Ascending aorta (tissue), 2 donors: ENCODE results near the gene HDGFL2. TPM values are rescaled to one million over a fixed set of nuclear protein-coding genes. Genes with fewer than 3 reads are reported as not detected.
A peak's percentile ranks its signal among the peaks of the same experiment; 100 is the strongest.

ENCODE experiments used
- DNase-seq, 2 donors: peaks; one replicate each; pipeline ENCODE4 v3.0.0-alpha.2; 2019; ENCODE audit warnings: low spot score in 2 of 2
- H3K27ac ChIP-seq, 2 donors: fragments of 200-600 bp; sonication (generic); one replicate each; pipeline ENCODE4 v1.5.1; 2016 to 2017; ENCODE audit warnings: mild to moderate bottlenecking in 1 of 2
- H3K27me3 ChIP-seq: fragments of 200-600 bp; sonication (generic); one replicate; pipeline ENCODE4 v1.5.1; 2017
- H3K36me3 ChIP-seq, 2 donors: fragments of 200-600 bp; sonication (generic); one replicate each; pipeline ENCODE4 v1.5.1; 2016
- H3K4me1 ChIP-seq, 2 donors: fragments of 200-600 bp; sonication (generic); one replicate each; pipeline ENCODE4 v1.5.1; 2016 to 2017; ENCODE audit warnings: mild to moderate bottlenecking in 1 of 2
- H3K4me3 ChIP-seq, 2 donors: fragments of 200-600 bp; sonication (generic); one replicate each; pipeline ENCODE4 v1.5.1; 2016 to 2017; ENCODE audit warnings: mild to moderate bottlenecking in 1 of 2
- H3K9me3 ChIP-seq, 2 donors: fragments of 200-600 bp; sonication (generic); one replicate each; pipeline ENCODE4 v1.5.1; 2016
- intact Hi-C: fragments of 100-400 bp; cut with DNase I; formaldehyde crosslinking; loops from one replicate; pipeline ENCODE4 v1.15.1; 2023
- total RNA-seq: library from RNA; depleted of rRNA; stranded (reverse); fragments of >200 nt; gene quantifications from one replicate; pipeline ENCODE4 v1.1.0, GENCODE V29; 2016
- TF ChIP-seq, protein P1 (sequence below), 3 experiments: fragments of 200-600 bp in 2 of 3; fragments of 450-650 bp in 1 of 3; sonication (generic) in 2 of 3; IDR thresholded peaks; one replicate each; pipeline ENCODE4 v1.5.1; 2016 to 2019; ENCODE audit warnings: antibody characterized with exemption in 3 of 3, mild to moderate bottlenecking in 1 of 3, moderate library complexity in 1 of 3

HDGFL2 gene
- total RNA-seq, 1 donor from 2014 or later, result 15.4 TPM

- no peaks in the 10 kb centered on the region for H3K27me3 ChIP-seq
- intact Hi-C loops, result no loop called here
- H3K36me3 ChIP-seq, result peaks cover 86 to 93% of the 10 kb centered on the region in 2 donors
- no peak for DNase-seq
- H3K4me1 ChIP-seq, result peaks cover 0 to 12% of the 10 kb centered on the region in 2 donors
- H3K27ac ChIP-seq, result peak overlapping the region; percentile 55 to 59
- H3K4me3 ChIP-seq, result no peak overlapping the region
- TF ChIP-seq, protein P1, sequence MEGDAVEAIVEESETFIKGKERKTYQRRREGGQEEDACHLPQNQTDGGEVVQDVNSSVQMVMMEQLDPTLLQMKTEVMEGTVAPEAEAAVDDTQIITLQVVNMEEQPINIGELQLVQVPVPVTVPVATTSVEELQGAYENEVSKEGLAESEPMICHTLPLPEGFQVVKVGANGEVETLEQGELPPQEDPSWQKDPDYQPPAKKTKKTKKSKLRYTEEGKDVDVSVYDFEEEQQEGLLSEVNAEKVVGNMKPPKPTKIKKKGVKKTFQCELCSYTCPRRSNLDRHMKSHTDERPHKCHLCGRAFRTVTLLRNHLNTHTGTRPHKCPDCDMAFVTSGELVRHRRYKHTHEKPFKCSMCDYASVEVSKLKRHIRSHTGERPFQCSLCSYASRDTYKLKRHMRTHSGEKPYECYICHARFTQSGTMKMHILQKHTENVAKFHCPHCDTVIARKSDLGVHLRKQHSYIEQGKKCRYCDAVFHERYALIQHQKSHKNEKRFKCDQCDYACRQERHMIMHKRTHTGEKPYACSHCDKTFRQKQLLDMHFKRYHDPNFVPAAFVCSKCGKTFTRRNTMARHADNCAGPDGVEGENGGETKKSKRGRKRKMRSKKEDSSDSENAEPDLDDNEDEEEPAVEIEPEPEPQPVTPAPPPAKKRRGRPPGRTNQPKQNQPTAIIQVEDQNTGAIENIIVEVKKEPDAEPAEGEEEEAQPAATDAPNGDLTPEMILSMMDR (IDR thresholded peaks at IDR 0.05), result no peak
- no peaks in the 10 kb centered on the region for H3K9me3 ChIP-seq
Observed at GRCh38 chr19:4449639-4450028, 22.5 kb upstream of the HDGFL2 start.

DNA sequence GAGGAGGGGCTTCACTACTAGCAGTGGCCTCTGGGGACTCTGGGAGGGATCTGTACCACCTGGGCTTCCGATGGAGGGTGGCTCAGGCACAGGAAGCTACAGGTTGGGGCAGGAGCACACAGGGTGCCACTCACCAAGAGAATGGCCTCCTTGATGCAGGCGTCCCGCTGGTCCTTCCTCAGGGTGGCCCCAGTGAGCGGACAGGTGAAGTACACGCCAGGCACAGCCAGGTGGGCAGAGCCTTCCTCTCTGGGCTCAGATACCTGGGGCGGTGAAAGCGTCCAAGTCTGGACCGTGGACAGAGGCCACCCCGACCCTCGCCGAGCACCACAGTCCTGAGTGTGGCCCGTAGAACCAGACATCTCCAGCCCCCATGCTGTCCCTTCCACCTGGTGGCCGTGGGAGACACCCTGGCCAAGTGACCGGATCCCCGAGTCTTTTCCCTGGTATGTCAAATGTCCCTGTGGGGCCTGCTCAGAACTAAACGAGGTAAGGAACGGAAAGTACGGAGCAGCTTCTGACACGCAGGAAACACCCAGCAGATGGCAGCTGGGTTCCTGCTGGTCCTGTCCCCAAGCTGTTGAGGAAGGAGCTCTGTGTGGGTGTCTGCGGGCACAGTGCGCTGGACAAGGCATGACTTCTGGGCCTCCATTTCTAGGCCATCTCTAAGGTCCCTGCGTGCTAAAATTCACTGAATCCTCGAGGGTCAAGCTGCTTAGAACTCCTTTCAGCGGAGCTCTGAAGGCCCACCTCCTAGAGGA lies 19.7 kb upstream of the HDGFL2 start:
- TF ChIP-seq, protein P1 (IDR thresholded peaks at IDR 0.05), result no peak
- Histone ChIP-seq H3K9me3 (no peaks in the 10 kb centered on the region), H3K27me3 (no peaks in the 10 kb centered on the region), H3K4me3 (no peak overlapping the region), H3K4me1 (peaks cover 6 to 29% of the 10 kb centered on the region in 2 donors), H3K27ac (no peak overlapping the region), H3K36me3 (peaks cover 58 to 65% of the 10 kb centered on the region in 2 donors)
- no peak for DNase-seq
- intact Hi-C loops, result no loop called here

GRCh38 chr19:4453232-4454179 lies 18.6 kb upstream of the HDGFL2 start:
- Histone ChIP-seq H3K4me1 (peaks cover 6 to 32% of the 10 kb centered on the region in 2 donors), H3K9me3 (no peaks in the 10 kb centered on the region), H3K36me3 (peaks cover 47 to 54% of the 10 kb centered on the region in 2 donors), H3K27ac (no peak overlapping the region), H3K27me3 (no peaks in the 10 kb centered on the region), H3K4me3 (no peak overlapping the region)
- no peak for DNase-seq
- intact Hi-C loops, result no loop called here
- TF ChIP-seq, protein P1 (IDR thresholded peaks at IDR 0.05), result no peak

- H3K36me3 ChIP-seq, result peaks cover 33 to 39% of the 10 kb centered on the region in 2 donors
- H3K9me3 ChIP-seq, result no peaks in the 10 kb centered on the region
- intact Hi-C loops, result no loop called here
- H3K27me3 ChIP-seq, result no peaks in the 10 kb centered on the region
- peak in 1 of 2 donors; percentile 62 for DNase-seq
- H3K4me1 ChIP-seq, result peaks cover 6 to 20% of the 10 kb centered on the region in 2 donors
- peak overlapping the region; percentile 86 to 99 for H3K4me3 ChIP-seq
- TF ChIP-seq, protein P1 (IDR thresholded peaks at IDR 0.05), result no peak
- peak overlapping the region in 1 of 2 donors; percentile 8 for H3K27ac ChIP-seq
Observed at GRCh38 chr19:4454747-4455718, 17.1 kb upstream of the HDGFL2 start.
